DOHH2 (cell line): Measurements from ENCODE around the gene IL16.

Experiments
- EZH2phosphoT487 ChIP-seq: fragments of 200-600 bp; sonication (generic); IDR thresholded peaks from 2 replicates; pipeline ENCODE4 v1.6.1; 2017; ENCODE audit warnings: borderline replicate concordance, mild to moderate bottlenecking, antibody characterized with exemption, low read length, moderate library complexity, mixed read lengths
- TF ChIP-seq, protein P1 (sequence below): fragments of 200-600 bp; sonication (generic); IDR thresholded peaks from one replicate; pipeline ENCODE4 v1.5.1; 2014; ENCODE audit warnings: antibody characterized with exemption, mild to moderate bottlenecking, low read depth, low read length; ENCODE audit not compliant: poor library complexity, severe bottlenecking

DNA sequence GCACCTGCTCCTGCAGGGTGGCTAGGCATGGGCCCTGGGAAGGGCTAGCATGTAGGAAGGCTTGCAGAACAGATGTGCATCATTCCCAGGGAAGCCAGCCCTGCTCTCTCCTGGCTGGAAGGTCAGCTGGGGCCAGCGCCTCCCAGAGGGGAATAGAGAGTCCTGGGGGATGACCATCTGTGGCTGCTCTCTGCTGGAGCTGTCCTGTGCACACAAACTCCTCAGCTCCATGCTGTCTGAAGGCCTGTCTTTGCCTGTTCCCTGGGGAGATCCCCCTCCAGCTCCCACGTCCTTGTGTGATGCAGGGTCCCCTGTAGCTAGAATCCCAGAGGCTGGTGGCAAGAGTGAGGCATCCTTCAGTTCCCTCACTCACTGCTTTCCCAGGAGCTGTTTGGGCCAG, 19.3 kb downstream of the IL16 start:
- TF ChIP-seq, protein P1, sequence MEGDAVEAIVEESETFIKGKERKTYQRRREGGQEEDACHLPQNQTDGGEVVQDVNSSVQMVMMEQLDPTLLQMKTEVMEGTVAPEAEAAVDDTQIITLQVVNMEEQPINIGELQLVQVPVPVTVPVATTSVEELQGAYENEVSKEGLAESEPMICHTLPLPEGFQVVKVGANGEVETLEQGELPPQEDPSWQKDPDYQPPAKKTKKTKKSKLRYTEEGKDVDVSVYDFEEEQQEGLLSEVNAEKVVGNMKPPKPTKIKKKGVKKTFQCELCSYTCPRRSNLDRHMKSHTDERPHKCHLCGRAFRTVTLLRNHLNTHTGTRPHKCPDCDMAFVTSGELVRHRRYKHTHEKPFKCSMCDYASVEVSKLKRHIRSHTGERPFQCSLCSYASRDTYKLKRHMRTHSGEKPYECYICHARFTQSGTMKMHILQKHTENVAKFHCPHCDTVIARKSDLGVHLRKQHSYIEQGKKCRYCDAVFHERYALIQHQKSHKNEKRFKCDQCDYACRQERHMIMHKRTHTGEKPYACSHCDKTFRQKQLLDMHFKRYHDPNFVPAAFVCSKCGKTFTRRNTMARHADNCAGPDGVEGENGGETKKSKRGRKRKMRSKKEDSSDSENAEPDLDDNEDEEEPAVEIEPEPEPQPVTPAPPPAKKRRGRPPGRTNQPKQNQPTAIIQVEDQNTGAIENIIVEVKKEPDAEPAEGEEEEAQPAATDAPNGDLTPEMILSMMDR = no peak
- no peak for TF ChIP-seq EZH2phosphoT487
